ENCODE data around the gene TNFRSF12A.

GRCh38 chr16:3022208-3022683 is 2.1 kb downstream of the TNFRSF12A start:
- no peak for TF ChIP-seq CTCF (conservative IDR thresholded peaks at IDR 0.05; ENCODE audit: low read length)
- TF ChIP-seq EZH2phosphoT487 (IDR thresholded peaks at IDR 0.05; ENCODE audit: borderline replicate concordance), result no peak
